ENCODE measurements around the gene CAPN8. TPM values are rescaled to one million over a fixed set of nuclear protein-coding genes. Genes with fewer than 3 reads are reported as not detected.

CAPN8 gene
- total RNA-seq, 1 experiment from 2014 or later, result 5.7 TPM

- peak; percentile 80 for DNase-seq (ENCODE audit: unreplicated experiment)
- no peaks in the 10 kb centered on the region for H3K36me3 Mint-ChIP-seq (ENCODE audit: insufficient read depth, unreplicated experiment)
- H3K4me1 Mint-ChIP-seq (ENCODE audit: insufficient read depth, unreplicated experiment), result peaks cover 7% of the 10 kb centered on the region
- intact Hi-C loops (cut with micrococcal nuclease), result no loop called here
- no peaks in the 10 kb centered on the region for H3K27me3 Mint-ChIP-seq (ENCODE audit: insufficient read depth, unreplicated experiment)
- H3K9me3 Mint-ChIP-seq (ENCODE audit: unreplicated experiment), result no peaks in the 10 kb centered on the region
- TF ChIP-seq CTCF (IDR thresholded peaks at IDR 0.05; ENCODE audit: unreplicated experiment), result no peak
- ChIA-PET CTCF (interaction anchor here (0.6 kb wide), 1 partner anchor 1778 kb away, joined by 3 read pairs; no protein-coding TSS in a partner anchor), POLR2A (interaction anchor here (0.6 to 2.6 kb wide), 5 partner anchors 11 to 744 kb away, joined by 3 to 10 read pairs (median 4); no protein-coding TSS in a partner anchor)
- H3K4me3 Mint-ChIP-seq (ENCODE audit: unreplicated experiment), result no peak overlapping the region
- H3K27ac Mint-ChIP-seq (ENCODE audit: low read depth, unreplicated experiment), result no peak overlapping the region
- no TSS peak for BruUV-seq (replicated peaks)
These were observed 153.4 kb downstream of the CAPN8 start for GRCh38 chr1:223512057-223512456.

- BruUV-seq (replicated peaks), result no TSS peak
- POLR2A ChIA-PET, result interaction anchor here (0.8 kb wide), 1 partner anchor 34 kb away, joined by 3 read pairs; no protein-coding TSS in a partner anchor
- no peak overlapping the region for H3K27ac Mint-ChIP-seq (ENCODE audit: low read depth, unreplicated experiment)
- no peak overlapping the region for H3K4me3 Mint-ChIP-seq (ENCODE audit: unreplicated experiment)
- no peaks in the 10 kb centered on the region for H3K27me3 Mint-ChIP-seq (ENCODE audit: insufficient read depth, unreplicated experiment)
- no peaks in the 10 kb centered on the region for H3K9me3 Mint-ChIP-seq (ENCODE audit: unreplicated experiment)
- CTCF ChIA-PET, result interaction anchor here (0.5 to 1.3 kb wide), 2 partner anchors 49 to 172 kb away, joined by 3 to 5 read pairs; no protein-coding TSS in a partner anchor
- H3K4me1 Mint-ChIP-seq (ENCODE audit: insufficient read depth, unreplicated experiment), result peaks cover 15% of the 10 kb centered on the region
- no peaks in the 10 kb centered on the region for H3K36me3 Mint-ChIP-seq (ENCODE audit: insufficient read depth, unreplicated experiment)
- intact Hi-C loops (cut with micrococcal nuclease), result no loop called here
- no peak for TF ChIP-seq CTCF (IDR thresholded peaks at IDR 0.05; ENCODE audit: unreplicated experiment)
- no peak for DNase-seq (ENCODE audit: unreplicated experiment)
These were observed 156.7 kb downstream of the CAPN8 start for GRCh38 chr1:223508796-223509195.

GRCh38 chr1:223504741-223505140 lies 160.8 kb downstream of the CAPN8 start:
- ChIA-PET CTCF (interaction anchor here (1.0 to 1.2 kb wide), 2 partner anchors 9 to 83 kb away, joined by 4 to 5 read pairs; no protein-coding TSS in a partner anchor), POLR2A (interaction anchor here (0.7 to 1.4 kb wide), 2 partner anchors 11 to 76 kb away, joined by 3 to 4 read pairs; no protein-coding TSS in a partner anchor)
- Mint-ChIP-seq H3K9me3 (ENCODE audit: unreplicated experiment) (no peaks in the 10 kb centered on the region), H3K27me3 (ENCODE audit: insufficient read depth, unreplicated experiment) (no peaks in the 10 kb centered on the region), H3K36me3 (ENCODE audit: insufficient read depth, unreplicated experiment) (no peaks in the 10 kb centered on the region), H3K4me3 (ENCODE audit: unreplicated experiment) (no peak overlapping the region), H3K27ac (ENCODE audit: low read depth, unreplicated experiment) (no peak overlapping the region), H3K4me1 (ENCODE audit: insufficient read depth, unreplicated experiment) (peaks cover 26% of the 10 kb centered on the region)
- peak; percentile 99 for DNase-seq (ENCODE audit: unreplicated experiment)
- intact Hi-C loops (cut with micrococcal nuclease), result no loop called here
- no peak for TF ChIP-seq CTCF (IDR thresholded peaks at IDR 0.05; ENCODE audit: unreplicated experiment)
- no TSS peak for BruUV-seq (replicated peaks)

GRCh38 chr1:223503348-223503747 lies 162.2 kb downstream of the CAPN8 start:
- POLR2A ChIA-PET, result interaction anchor here (0.7 to 1.4 kb wide), 3 partner anchors 9 to 125 kb away, joined by 3 to 4 read pairs (median 3); no protein-coding TSS in a partner anchor
- BruUV-seq (replicated peaks), result no TSS peak

More at GRCh38 chr1:223503348-223503747, 162.2 kb downstream of the CAPN8 start:
- peaks cover 30% of the 10 kb centered on the region for H3K4me1 Mint-ChIP-seq (ENCODE audit: insufficient read depth, unreplicated experiment)
- no peak overlapping the region for H3K27ac Mint-ChIP-seq (ENCODE audit: low read depth, unreplicated experiment)
- CTCF ChIA-PET, result interaction anchor here (0.7 to 0.8 kb wide), 2 partner anchors 162 to 328 kb away, joined by 3 read pairs; partner anchors contain the start of gene CAPN8
- no peaks in the 10 kb centered on the region for H3K36me3 Mint-ChIP-seq (ENCODE audit: insufficient read depth, unreplicated experiment)
- H3K27me3 Mint-ChIP-seq (ENCODE audit: insufficient read depth, unreplicated experiment), result no peaks in the 10 kb centered on the region
- DNase-seq (ENCODE audit: unreplicated experiment), result no peak
- TF ChIP-seq CTCF (IDR thresholded peaks at IDR 0.05; ENCODE audit: unreplicated experiment), result no peak
- H3K4me3 Mint-ChIP-seq (ENCODE audit: unreplicated experiment), result no peak overlapping the region
- H3K9me3 Mint-ChIP-seq (ENCODE audit: unreplicated experiment), result no peaks in the 10 kb centered on the region
- intact Hi-C loops (cut with micrococcal nuclease), result no loop called here
